Smooth muscle cell of bladder (primary cell): ENCODE measurements around the gene ALOX12B. TPM values are rescaled to one million over a fixed set of nuclear protein-coding genes. Genes with fewer than 3 reads are reported as not detected.

Experiments used
- total RNA-seq: library from RNA; depleted of rRNA; stranded (reverse); fragments of >200 nt; gene quantifications from 2 replicates; pipeline ENCODE4 v1.2.3, GENCODE V29; 2014

The ALOX12B gene
- not detected in 2 replicates for total RNA-seq

GRCh38 chr17:8087075-8087951 lies at the start of gene ALOX12B:
TSS of gene ALOX12B (minus strand) at chr17:8087716. CDS start at chr17:8087442, 274 bp downstream.

GRCh38 chr17:8123695-8124349 lies 36.3 kb upstream of the ALOX12B start, which contains the start of gene HES7:
TSS of gene HES7 (minus strand) at chr17:8124106. CDS start at chr17:8124084, 22 bp downstream.

GRCh38 chr17:8117980-8118768 lies 30.7 kb upstream of the ALOX12B start, which contains the start of gene ALOXE3:
TSS of gene ALOXE3 (minus strand) at chr17:8118514. CDS start at chr17:8117990, 524 bp downstream.

GRCh38 chr17:8038954-8039610 lies 48.4 kb downstream of the ALOX12B start, which contains the start of gene ALOX15B:
TSS of gene ALOX15B (plus strand) at chr17:8039059. CDS start at chr17:8039156, 97 bp downstream.

Other genes with a start within 250 kb of the ALOX12B start
- gene TMEM88, start 232.7 kb downstream of the ALOX12B start, total RNA-seq = 0.14 and 0.28 TPM in 2 replicates
- 96.1 and 113 TPM in 2 replicates for gene NAA38, start 230.2 kb downstream of the ALOX12B start, total RNA-seq
- gene CYB5D1, start 229.7 kb downstream of the ALOX12B start, total RNA-seq = 6.0 and 8.2 TPM in 2 replicates
- 231 and 283 TPM in 2 replicates for gene CHD3, start 198.9 kb downstream of the ALOX12B start, total RNA-seq
- gene RNF227, start 171.4 kb downstream of the ALOX12B start, total RNA-seq = 2.3 and 2.8 TPM in 2 replicates
- gene KCNAB3, start 157.9 kb downstream of the ALOX12B start, total RNA-seq = 0.18 and 0.28 TPM in 2 replicates
- gene TRAPPC1, start 155.8 kb downstream of the ALOX12B start, total RNA-seq = 36.4 and 42.0 TPM in 2 replicates
- gene CNTROB, start 155.5 kb downstream of the ALOX12B start, total RNA-seq = 13.4 and 17.4 TPM in 2 replicates
- gene GUCY2D, start 85.1 kb downstream of the ALOX12B start, total RNA-seq = under 0.01 and 0.09 TPM in 2 replicates
- 0.18 TPM in 1 of 2 replicates, not detected in the other for gene ALOX15B, start 48.7 kb downstream of the ALOX12B start, total RNA-seq
- under 0.01 TPM in 1 of 2 replicates, not detected in the other for gene ALOXE3, start 30.8 kb upstream of the ALOX12B start, total RNA-seq
- gene HES7, start 36.4 kb upstream of the ALOX12B start, total RNA-seq = not detected in 2 replicates
- gene PER1, start 64.7 kb upstream of the ALOX12B start, total RNA-seq = 2.9 and 3.3 TPM in 2 replicates
- gene VAMP2, start 75.2 kb upstream of the ALOX12B start, total RNA-seq = 3.5 and 3.7 TPM in 2 replicates
- 18.4 and 45.5 TPM in 2 replicates for gene TMEM107, start 88.7 kb upstream of the ALOX12B start, total RNA-seq
- 5.8 and 6.6 TPM in 2 replicates for gene BORCS6, start 102.5 kb upstream of the ALOX12B start, total RNA-seq
- gene AURKB, start 122.9 kb upstream of the ALOX12B start, total RNA-seq = 2.6 and 2.7 TPM in 2 replicates
- gene CTC1, start 160.3 kb upstream of the ALOX12B start, total RNA-seq = 2.1 and 3.0 TPM in 2 replicates
- gene PFAS, start 161.6 kb upstream of the ALOX12B start, total RNA-seq = 8.1 and 10.5 TPM in 2 replicates
- 6.3 and 9.2 TPM in 2 replicates for gene RANGRF, start 201.0 kb upstream of the ALOX12B start, total RNA-seq
- 0.55 and 0.85 TPM in 2 replicates for gene SLC25A35, start 207.7 kb upstream of the ALOX12B start, total RNA-seq
- gene ARHGEF15, start 222.5 kb upstream of the ALOX12B start, total RNA-seq = 0.09 TPM in 1 of 2 replicates, not detected in the other